Measurements from ENCODE around the gene MYZAP. TPM values are rescaled to one million over a fixed set of nuclear protein-coding genes. Genes with fewer than 3 reads are reported as not detected.

The MYZAP gene
- total RNA-seq, 1 experiment from 2014 or later = 6.0 TPM

- CTCF ChIA-PET = no interaction called here
- Histone ChIP-seq H3K9me3 (ENCODE audit: low read length) (no peaks in the 10 kb centered on the region), H3K9me2 (replicated peaks; ENCODE audit: low read length) (no peaks in the 10 kb centered on the region), H2AFZ (ENCODE audit: low read length) (no peak overlapping the region), H3K9ac (ENCODE audit: low read length) (no peak overlapping the region), H3K79me2 (ENCODE audit: low read length) (peaks cover 43% of the 10 kb centered on the region), H3K36me3 (ENCODE audit: low read depth, low read length) (no peaks in the 10 kb centered on the region), H3F3A (ENCODE audit: low read length, unreplicated experiment) (no peaks in the 10 kb centered on the region), H3K4me3 (ENCODE audit: low read length) (no peak overlapping the region), H3K27ac (ENCODE audit: low read length) (peak overlapping the region; percentile 68), H3K4me2 (ENCODE audit: low read length) (peak overlapping the region; percentile 15; the same call in 1 of the 2 replicates), H4K20me1 (ENCODE audit: low read length) (no peaks in the 10 kb centered on the region), H3K4me1 (ENCODE audit: insufficient read depth, low read length) (peaks cover 55% of the 10 kb centered on the region), H3K27me3 (ENCODE audit: low read length) (no peaks in the 10 kb centered on the region)
- ATAC-seq (no peak), DNase-seq (no peak)
- BruUV-seq (replicated peaks) = no TSS peak
- TF ChIP-seq CTCF (conservative IDR thresholded peaks at IDR 0.05; ENCODE audit: low read depth, low read length) (no peak), EZH2phosphoT487 (IDR thresholded peaks at IDR 0.05; ENCODE audit: borderline replicate concordance, low read length) (no peak), EZH2 (IDR thresholded peaks at IDR 0.05; ENCODE audit: low read length, unreplicated experiment) (no peak)
- POLR2A ChIA-PET (ENCODE audit: unreplicated experiment) = no interaction called here
- intact Hi-C loops (cut with micrococcal nuclease) = no loop called here
These were observed 4.7 kb downstream of the MYZAP start for GRCh38 chr15:57596301-57596855.

- no TSS peak for BruUV-seq (replicated peaks)
- Histone ChIP-seq H3K4me1 (ENCODE audit: insufficient read depth, low read length) (peaks cover 53% of the 10 kb centered on the region), H3K79me2 (ENCODE audit: low read length) (peaks cover 45% of the 10 kb centered on the region), H3K4me3 (ENCODE audit: low read length) (no peak overlapping the region), H3K9me3 (ENCODE audit: low read length) (no peaks in the 10 kb centered on the region), H4K20me1 (ENCODE audit: low read length) (no peaks in the 10 kb centered on the region), H3K4me2 (ENCODE audit: low read length) (peak overlapping the region; percentile 49), H3K27me3 (ENCODE audit: low read length) (no peaks in the 10 kb centered on the region), H3K36me3 (ENCODE audit: low read depth, low read length) (no peaks in the 10 kb centered on the region), H2AFZ (ENCODE audit: low read length) (no peak overlapping the region), H3K27ac (ENCODE audit: low read length) (peak overlapping the region; percentile 68), H3F3A (ENCODE audit: low read length, unreplicated experiment) (no peaks in the 10 kb centered on the region), H3K9me2 (replicated peaks; ENCODE audit: low read length) (no peaks in the 10 kb centered on the region), H3K9ac (ENCODE audit: low read length) (no peak overlapping the region)
- intact Hi-C loops (cut with micrococcal nuclease) = no loop called here
- TF ChIP-seq CTCF (conservative IDR thresholded peaks at IDR 0.05; ENCODE audit: low read depth, low read length) = no peak
- TF ChIP-seq EZH2 (IDR thresholded peaks at IDR 0.05; ENCODE audit: low read length, unreplicated experiment) = no peak
- TF ChIP-seq EZH2phosphoT487 (IDR thresholded peaks at IDR 0.05; ENCODE audit: borderline replicate concordance, low read length) = no peak
- ATAC-seq (peak; percentile 52), DNase-seq (peak; percentile 90)
- ChIA-PET POLR2A (ENCODE audit: unreplicated experiment) (no interaction called here), CTCF (no interaction called here)
These were observed 5.3 kb downstream of the MYZAP start for GRCh38 chr15:57596978-57597377.

- Histone ChIP-seq H3K27me3 (ENCODE audit: low read length) (no peaks in the 10 kb centered on the region), H2AFZ (ENCODE audit: low read length) (no peak overlapping the region), H3K36me3 (ENCODE audit: low read depth, low read length) (no peaks in the 10 kb centered on the region), H3K4me2 (ENCODE audit: low read length) (peak overlapping the region; percentile 49), H4K20me1 (ENCODE audit: low read length) (no peaks in the 10 kb centered on the region), H3K79me2 (ENCODE audit: low read length) (peaks cover 41% of the 10 kb centered on the region), H3K9ac (ENCODE audit: low read length) (no peak overlapping the region), H3K9me2 (replicated peaks; ENCODE audit: low read length) (no peaks in the 10 kb centered on the region), H3K4me3 (ENCODE audit: low read length) (no peak overlapping the region), H3K4me1 (ENCODE audit: insufficient read depth, low read length) (peaks cover 48% of the 10 kb centered on the region), H3K27ac (ENCODE audit: low read length) (peak overlapping the region; percentile 43), H3K9me3 (ENCODE audit: low read length) (no peaks in the 10 kb centered on the region), H3F3A (ENCODE audit: low read length, unreplicated experiment) (no peaks in the 10 kb centered on the region)
- DNase-seq (no peak), ATAC-seq (no peak; the same call in 1 of the 2 replicates)
- no TSS peak for BruUV-seq (replicated peaks)
- POLR2A ChIA-PET (ENCODE audit: unreplicated experiment) = no interaction called here
- no peak for TF ChIP-seq EZH2phosphoT487 (IDR thresholded peaks at IDR 0.05; ENCODE audit: borderline replicate concordance, low read length)
- no peak for TF ChIP-seq CTCF (conservative IDR thresholded peaks at IDR 0.05; ENCODE audit: low read depth, low read length)
- no peak for TF ChIP-seq EZH2 (IDR thresholded peaks at IDR 0.05; ENCODE audit: low read length, unreplicated experiment)
- intact Hi-C loops (cut with micrococcal nuclease) = no loop called here
- CTCF ChIA-PET = no interaction called here
These were observed 5.7 kb downstream of the MYZAP start for GRCh38 chr15:57597431-57597830.

Data from PC-3 (cell line).